ENCODE data around the gene TCOF1.
A peak's percentile ranks its signal among the peaks of the same experiment; 100 is the strongest.

The TCOF1 gene

GRCh38 chr5:150428106-150428876 is 70.8 kb downstream of the TCOF1 start:
- DNase-seq (ENCODE audit: insufficient read length, low spot score) (no peak), FAIRE-seq (no peak)
- TF ChIP-seq PAX5 (IDR thresholded peaks at IDR 0.05; ENCODE audit: insufficient read depth, low read length, severe bottlenecking) = no peak
- TF ChIP-seq TAF1 (IDR thresholded peaks at IDR 0.05; ENCODE audit: low read depth, low read length) = no peak
- no peak for TF ChIP-seq SPI1 (IDR thresholded peaks at IDR 0.05; ENCODE audit: low read depth, low read length)
- TF ChIP-seq POLR2AphosphoS5 (IDR thresholded peaks at IDR 0.05; ENCODE audit: low read depth, low read length) = no peak
- no peak for TF ChIP-seq POU2F2 (IDR thresholded peaks at IDR 0.05; ENCODE audit: low read depth, low read length)
- TF ChIP-seq POLR2A (IDR thresholded peaks at IDR 0.05; ENCODE audit: low read depth, low read length) = no peak

- DNase-seq (ENCODE audit: insufficient read length, low spot score) = no peak
- FAIRE-seq = no peak
- TF ChIP-seq POU2F2 (IDR thresholded peaks at IDR 0.05; ENCODE audit: low read depth, low read length) = no peak
Observed at GRCh38 chr5:150428978-150429377, 71.5 kb downstream of the TCOF1 start.

GRCh38 chr5:150429410-150429873 is 71.9 kb downstream of the TCOF1 start:
- TF ChIP-seq SPI1 (IDR thresholded peaks at IDR 0.05; ENCODE audit: low read depth, low read length) = peak; percentile 86
- TF ChIP-seq PAX5 (IDR thresholded peaks at IDR 0.05; ENCODE audit: insufficient read depth, low read length, severe bottlenecking) = no peak
- DNase-seq (ENCODE audit: insufficient read length, low spot score) = peak; percentile 54
- FAIRE-seq = peak; percentile 72

- TF ChIP-seq POU2F2 (IDR thresholded peaks at IDR 0.05; ENCODE audit: low read depth, low read length) (no peak), SPI1 (IDR thresholded peaks at IDR 0.05; ENCODE audit: low read depth, low read length) (no peak), PAX5 (IDR thresholded peaks at IDR 0.05; ENCODE audit: insufficient read depth, low read length, severe bottlenecking) (no peak), POLR2AphosphoS5 (IDR thresholded peaks at IDR 0.05; ENCODE audit: low read depth, low read length) (no peak), POLR2A (IDR thresholded peaks at IDR 0.05; ENCODE audit: low read depth, low read length) (no peak), TAF1 (IDR thresholded peaks at IDR 0.05; ENCODE audit: low read depth, low read length) (no peak)
- no peak for FAIRE-seq
- no peak for DNase-seq (ENCODE audit: insufficient read length, low spot score)
Observed at GRCh38 chr5:150431048-150431447, 73.6 kb downstream of the TCOF1 start.

- TF ChIP-seq POLR2A (IDR thresholded peaks at IDR 0.05; ENCODE audit: low read depth, low read length) = no peak
- TF ChIP-seq PAX5 (IDR thresholded peaks at IDR 0.05; ENCODE audit: insufficient read depth, low read length, severe bottlenecking) = no peak
- TF ChIP-seq POLR2AphosphoS5 (IDR thresholded peaks at IDR 0.05; ENCODE audit: low read depth, low read length) = no peak
- TF ChIP-seq TAF1 (IDR thresholded peaks at IDR 0.05; ENCODE audit: low read depth, low read length) = no peak
- TF ChIP-seq SPI1 (IDR thresholded peaks at IDR 0.05; ENCODE audit: low read depth, low read length) = 0 out of 2 replicates have a peak, but pooled peaks have one; percentile 18
- TF ChIP-seq POU2F2 (IDR thresholded peaks at IDR 0.05; ENCODE audit: low read depth, low read length) = no peak
- no peak for DNase-seq (ENCODE audit: insufficient read length, low spot score)
- FAIRE-seq = no peak
Observed at GRCh38 chr5:150431574-150431973, 74.1 kb downstream of the TCOF1 start.

GRCh38 chr5:150434464-150434863 is 77.0 kb downstream of the TCOF1 start:
- TF ChIP-seq POLR2A (IDR thresholded peaks at IDR 0.05; ENCODE audit: low read depth, low read length) (no peak), POU2F2 (IDR thresholded peaks at IDR 0.05; ENCODE audit: low read depth, low read length) (no peak), POLR2AphosphoS5 (IDR thresholded peaks at IDR 0.05; ENCODE audit: low read depth, low read length) (no peak), PAX5 (IDR thresholded peaks at IDR 0.05; ENCODE audit: insufficient read depth, low read length, severe bottlenecking) (no peak), TAF1 (IDR thresholded peaks at IDR 0.05; ENCODE audit: low read depth, low read length) (no peak), SPI1 (IDR thresholded peaks at IDR 0.05; ENCODE audit: low read depth, low read length) (no peak)
- DNase-seq (ENCODE audit: insufficient read length, low spot score) (no peak), FAIRE-seq (no peak)

GRCh38 chr5:150436141-150436680 is 78.7 kb downstream of the TCOF1 start:
- TF ChIP-seq PAX5 (IDR thresholded peaks at IDR 0.05; ENCODE audit: insufficient read depth, low read length, severe bottlenecking) (no peak), POU2F2 (IDR thresholded peaks at IDR 0.05; ENCODE audit: low read depth, low read length) (no peak), SPI1 (IDR thresholded peaks at IDR 0.05; ENCODE audit: low read depth, low read length) (no peak), POLR2AphosphoS5 (IDR thresholded peaks at IDR 0.05; ENCODE audit: low read depth, low read length) (no peak), TAF1 (IDR thresholded peaks at IDR 0.05; ENCODE audit: low read depth, low read length) (no peak), POLR2A (IDR thresholded peaks at IDR 0.05; ENCODE audit: low read depth, low read length) (no peak)
- FAIRE-seq (peak; percentile 97), DNase-seq (ENCODE audit: insufficient read length, low spot score) (peak; percentile 76)

- no peak for FAIRE-seq
- TF ChIP-seq POLR2A (IDR thresholded peaks at IDR 0.05; ENCODE audit: low read depth, low read length) (no peak), POLR2AphosphoS5 (IDR thresholded peaks at IDR 0.05; ENCODE audit: low read depth, low read length) (no peak), PAX5 (IDR thresholded peaks at IDR 0.05; ENCODE audit: insufficient read depth, low read length, severe bottlenecking) (no peak), POU2F2 (IDR thresholded peaks at IDR 0.05; ENCODE audit: low read depth, low read length) (no peak), SPI1 (IDR thresholded peaks at IDR 0.05; ENCODE audit: low read depth, low read length) (no peak), TAF1 (IDR thresholded peaks at IDR 0.05; ENCODE audit: low read depth, low read length) (no peak)
- DNase-seq (ENCODE audit: insufficient read length, low spot score) = no peak
Observed at GRCh38 chr5:150438873-150439546, 81.5 kb downstream of the TCOF1 start.

GRCh38 chr5:150440948-150441812 is 83.7 kb downstream of the TCOF1 start:
- DNase-seq (ENCODE audit: insufficient read length, low spot score) (no peak), FAIRE-seq (no peak)
- TF ChIP-seq TAF1 (IDR thresholded peaks at IDR 0.05; ENCODE audit: low read depth, low read length) (no peak), SPI1 (IDR thresholded peaks at IDR 0.05; ENCODE audit: low read depth, low read length) (no peak), POLR2AphosphoS5 (IDR thresholded peaks at IDR 0.05; ENCODE audit: low read depth, low read length) (no peak), POU2F2 (IDR thresholded peaks at IDR 0.05; ENCODE audit: low read depth, low read length) (no peak), PAX5 (IDR thresholded peaks at IDR 0.05; ENCODE audit: insufficient read depth, low read length, severe bottlenecking) (no peak), POLR2A (IDR thresholded peaks at IDR 0.05; ENCODE audit: low read depth, low read length) (no peak)

Data from GM12891 (cell line).